GM12892 (cell line): ENCODE data around the gene NPAS3.

ENCODE experiments used
- POLR2A ChIP-seq: IDR thresholded peaks from 2 replicates; pipeline ENCODE4 v1.6.1; 2011; ENCODE audit warnings: low read depth, low read length, control low read depth
- POLR2AphosphoS5 ChIP-seq: IDR thresholded peaks from 2 replicates; pipeline ENCODE4 v1.6.1; 2011; ENCODE audit warnings: low read depth, low read length, control low read depth

DNA sequence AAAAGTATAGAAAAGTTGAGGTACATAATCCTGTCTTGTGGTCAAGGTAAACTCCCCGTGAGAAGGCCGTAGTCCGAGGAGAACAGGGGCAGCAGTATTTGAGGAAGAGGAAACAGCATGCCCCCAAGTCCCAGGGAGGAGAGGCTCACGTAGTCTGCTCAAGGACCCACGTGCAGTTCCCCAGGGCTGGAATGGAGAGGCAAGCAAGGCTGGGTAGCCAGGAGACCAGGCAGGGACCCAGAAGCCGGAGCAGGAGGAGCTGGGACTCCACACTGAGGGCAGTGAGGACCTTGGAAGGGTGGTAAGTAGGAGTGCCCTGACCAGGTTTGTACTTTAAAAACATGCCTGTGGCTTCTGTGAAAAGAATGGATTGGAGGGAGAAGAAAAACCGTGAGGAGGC is 912.1 kb downstream of the NPAS3 start:
- TF ChIP-seq POLR2AphosphoS5: no peak
- no peak for TF ChIP-seq POLR2A
